Esophagus squamous epithelium (tissue), 4 donors: ENCODE results near the gene CES2.

Experiments used
- CTCF ChIP-seq, 6 experiments: fragments of 450-650 bp in 4 of 6; fragments of 200-600 bp in 2 of 6; sonication (generic) in 2 of 6; IDR thresholded peaks; one replicate each; pipeline ENCODE4 v1.5.1; 2016 to 2019; ENCODE audit warnings: antibody characterized with exemption in 6 of 6, mild to moderate bottlenecking in 4 of 6, moderate library complexity in 4 of 6
- POLR2A ChIP-seq, 4 donors: fragments of 450-650 bp; IDR thresholded peaks; one replicate each; pipeline ENCODE4 v1.6.1; 2017; ENCODE audit warnings: antibody characterized with exemption in 4 of 4, mild to moderate bottlenecking in 4 of 4, moderate library complexity in 3 of 4

GRCh38 chr16:66946541-66946940 lies 11.2 kb downstream of the CES2 start:
- TF ChIP-seq CTCF (IDR thresholded peaks at IDR 0.05) = no peak
- no peak for TF ChIP-seq POLR2A (IDR thresholded peaks at IDR 0.05)
